Measurements from ENCODE around the gene ZBED1. TPM values are rescaled to one million over a fixed set of nuclear protein-coding genes. Genes with fewer than 3 reads are reported as not detected.
"Not testable (repeated sequence)": the region's sequence is repeated elsewhere in the genome, so short reads cannot be mapped to it uniquely, and the experiment has no call there.

The ZBED1 gene
- total RNA-seq, 2 experiments from 2014 or later = 32.2 to 32.3 TPM

DNA sequence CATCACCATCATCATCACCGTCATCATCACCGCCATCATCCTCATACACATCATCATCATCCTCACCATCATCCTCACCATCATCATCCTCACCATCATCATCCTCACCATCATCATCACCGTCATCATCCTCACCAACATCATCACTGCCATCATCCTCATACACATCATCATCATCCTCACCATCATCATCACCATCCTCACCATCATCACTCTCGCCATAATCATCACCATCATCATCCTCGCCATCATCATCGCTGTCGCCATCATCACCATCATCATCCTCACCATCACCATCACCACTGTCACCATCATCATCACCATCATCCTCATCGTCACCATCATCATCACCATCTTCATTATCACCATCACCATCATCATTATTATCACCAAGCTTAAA is 19.8 kb upstream of the ZBED1 start:
- POLR2A ChIA-PET = no interaction called here
- CTCF ChIA-PET = no interaction called here

DNA sequence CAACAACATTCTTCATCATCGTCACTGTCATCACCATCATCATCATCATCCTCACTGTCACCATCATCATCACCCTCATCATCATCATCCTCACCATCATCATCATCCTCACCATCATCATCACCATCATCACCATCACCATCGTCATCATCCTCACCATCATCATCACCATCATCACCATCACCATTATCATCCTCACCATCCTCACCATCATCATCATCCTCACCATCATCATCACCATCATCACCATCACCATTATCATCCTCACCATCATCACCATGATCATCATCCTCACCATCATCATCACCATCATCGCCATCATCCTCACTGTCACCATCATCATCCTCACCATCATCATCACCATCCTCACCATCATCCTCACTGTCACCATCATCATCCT is 18.9 kb upstream of the ZBED1 start:
- CTCF ChIA-PET, POLR2A ChIA-PET: not testable (repeated sequence)

DNA sequence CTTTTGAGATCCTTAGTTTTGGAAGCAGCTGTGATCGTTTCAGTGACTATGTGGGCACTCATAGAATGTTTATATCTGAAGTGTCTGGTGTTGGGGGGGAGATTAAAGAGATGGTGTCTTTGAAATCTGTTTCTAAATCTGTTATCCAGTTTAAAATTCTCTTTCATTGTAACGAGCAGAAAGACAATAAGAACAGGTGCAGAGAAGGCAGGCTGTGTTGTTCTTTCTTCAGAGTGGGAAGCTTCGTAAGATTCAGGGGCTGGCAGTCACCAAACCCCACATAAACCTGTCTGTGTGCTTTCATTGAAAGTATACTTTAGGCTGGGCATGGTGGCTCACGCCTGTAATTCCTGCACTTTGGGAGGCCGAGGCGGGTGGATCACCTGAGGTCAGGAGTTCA is 16.3 kb upstream of the ZBED1 start:
- ChIA-PET CTCF (no interaction called here), POLR2A (no interaction called here)

- POLR2A ChIA-PET = no interaction called here
- CTCF ChIA-PET = no interaction called here
Measured at GRCh38 chrX:2516623-2517022, 15.8 kb upstream of the ZBED1 start.

GRCh38 chrX:2514131-2514530 is 13.4 kb upstream of the ZBED1 start:
- POLR2A ChIA-PET = no interaction called here
- CTCF ChIA-PET = no interaction called here

DNA sequence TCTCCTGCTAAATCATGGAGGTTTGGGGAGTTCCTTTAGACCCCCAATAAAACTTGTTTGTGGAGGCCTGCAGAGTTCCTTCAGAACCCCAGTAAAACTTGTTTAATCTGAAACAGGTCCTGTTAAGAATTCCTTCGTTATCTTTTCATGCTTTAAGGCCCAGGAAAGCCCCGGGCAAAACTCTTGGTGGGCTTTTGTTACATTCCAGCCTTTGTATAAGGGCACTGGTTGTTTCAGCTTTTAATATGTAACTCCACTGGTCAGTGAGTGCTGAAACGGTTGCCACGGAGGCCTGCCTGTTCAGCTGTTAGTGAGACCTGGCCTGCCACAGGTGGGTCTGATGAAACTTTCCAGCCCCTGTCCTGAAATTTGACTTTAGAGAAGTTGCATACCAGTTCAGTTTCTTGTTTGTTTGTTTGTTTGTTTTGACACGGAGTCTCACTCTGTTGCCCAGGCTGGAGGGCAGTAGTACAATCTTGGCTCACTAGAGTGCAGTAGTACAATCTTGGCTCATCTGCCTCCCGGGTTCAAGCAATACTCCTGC is 12.4 kb upstream of the ZBED1 start:
- ChIA-PET POLR2A (no interaction called here), CTCF (no interaction called here)

GRCh38 chrX:2512501-2512900 is 11.7 kb upstream of the ZBED1 start:
- ChIA-PET POLR2A (no interaction called here), CTCF (no interaction called here)

DNA sequence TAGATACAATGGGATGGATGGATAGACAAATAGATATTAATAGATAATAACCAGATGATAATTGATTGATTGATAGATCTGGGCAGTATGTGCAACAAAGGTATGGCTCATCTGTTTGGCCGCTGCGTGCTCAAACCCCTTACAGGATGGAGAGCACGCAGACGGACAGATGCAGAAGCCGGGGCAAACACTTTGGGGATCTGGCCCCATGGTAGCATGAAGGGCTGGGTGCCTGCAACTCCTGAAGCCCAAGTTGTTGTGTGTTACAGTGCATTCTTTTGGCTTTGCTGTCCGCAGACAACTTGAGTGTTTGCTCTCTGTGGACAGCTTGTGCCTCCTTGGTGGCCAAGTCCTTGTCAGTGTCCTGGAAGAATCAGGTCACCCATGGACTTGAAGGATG is 10.6 kb upstream of the ZBED1 start:
- ChIA-PET POLR2A (no interaction called here), CTCF (no interaction called here)

- POLR2A ChIA-PET = no interaction called here
- CTCF ChIA-PET = no interaction called here
Measured at GRCh38 chrX:2508648-2509335, 8.0 kb upstream of the ZBED1 start.

DNA sequence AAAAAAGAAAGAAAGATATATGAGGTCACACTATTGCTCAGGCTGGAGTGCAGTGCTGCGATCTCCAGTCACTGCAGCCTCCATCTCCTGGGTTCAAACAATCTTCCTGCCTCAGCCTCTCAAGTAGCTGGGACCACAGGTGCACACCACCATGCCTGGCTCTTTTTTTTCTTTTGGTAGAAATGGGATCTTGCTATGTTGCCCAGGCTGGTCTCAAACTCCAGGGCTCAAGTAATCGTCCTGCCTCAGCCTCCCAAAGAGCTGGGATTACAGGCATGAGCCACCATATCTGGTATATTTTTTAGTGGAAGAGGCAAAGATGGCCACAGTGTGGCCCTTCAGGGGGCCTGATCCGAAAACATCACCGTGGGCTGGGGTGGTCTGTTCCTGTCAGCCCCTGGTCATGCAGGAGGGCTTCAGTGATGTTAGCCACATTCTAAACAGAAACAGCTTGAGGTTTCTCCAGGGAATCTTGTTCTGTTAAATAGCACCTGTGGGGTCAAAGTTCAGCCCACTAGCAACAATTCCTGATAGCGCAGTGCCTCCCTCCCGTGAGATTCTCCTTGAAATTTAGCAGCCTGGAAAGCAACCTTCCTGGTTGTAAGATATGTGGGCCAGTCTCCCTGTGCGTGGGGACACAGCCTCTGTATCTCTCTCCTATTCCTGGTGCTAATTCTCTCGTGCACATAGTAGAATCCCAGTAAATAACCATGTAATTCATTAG is 7.3 kb upstream of the ZBED1 start:
- POLR2A ChIA-PET = no interaction called here
- CTCF ChIA-PET = no interaction called here

DNA sequence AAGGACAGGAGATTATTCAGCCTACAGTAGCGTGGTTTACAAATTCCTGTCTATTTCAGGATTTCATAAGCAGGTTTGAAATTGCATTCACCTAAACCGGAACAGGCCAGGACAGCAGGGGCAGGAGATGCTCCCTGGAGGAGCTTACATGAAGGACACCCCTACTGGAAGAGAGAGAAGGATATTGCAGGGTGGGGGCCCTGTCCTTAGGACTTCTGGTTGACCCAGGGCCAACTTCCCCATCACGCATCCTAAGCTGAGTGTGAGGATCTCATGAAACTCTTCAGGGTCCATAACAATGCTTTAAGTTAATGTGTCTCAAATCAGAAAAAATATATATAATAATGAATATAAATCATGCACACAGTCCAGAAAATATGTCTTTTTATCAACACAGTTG is 6.4 kb upstream of the ZBED1 start:
- ChIA-PET POLR2A (no interaction called here), CTCF (no interaction called here)

DNA sequence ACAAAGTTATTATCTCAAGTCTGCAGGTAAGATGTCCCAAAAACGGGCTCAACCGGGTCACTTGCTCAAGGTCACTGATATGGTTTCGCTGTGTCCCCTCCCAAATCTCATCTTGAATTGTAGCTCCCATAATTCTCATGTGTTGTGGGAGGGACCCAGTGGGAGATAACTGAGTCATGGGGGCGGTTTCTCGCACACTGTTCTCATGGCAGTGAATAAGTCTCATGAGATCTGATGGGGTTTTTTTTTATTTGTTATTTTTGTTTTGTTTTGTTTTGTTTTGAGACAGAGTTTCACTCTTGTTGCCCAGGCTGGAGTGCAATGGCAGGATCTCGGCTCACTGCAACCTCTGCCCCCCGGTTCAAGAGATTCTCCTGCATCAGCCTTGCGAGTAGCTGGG is 4.6 kb upstream of the ZBED1 start:
- POLR2A ChIA-PET, CTCF ChIA-PET: not testable (repeated sequence)

GRCh38 chrX:2504706-2505332 is 4.0 kb upstream of the ZBED1 start:
- POLR2A ChIA-PET = no interaction called here
- CTCF ChIA-PET = no interaction called here

- ChIA-PET POLR2A (no interaction called here), CTCF (no interaction called here)
Measured at GRCh38 chrX:2503591-2504500, 3.1 kb upstream of the ZBED1 start.

DNA sequence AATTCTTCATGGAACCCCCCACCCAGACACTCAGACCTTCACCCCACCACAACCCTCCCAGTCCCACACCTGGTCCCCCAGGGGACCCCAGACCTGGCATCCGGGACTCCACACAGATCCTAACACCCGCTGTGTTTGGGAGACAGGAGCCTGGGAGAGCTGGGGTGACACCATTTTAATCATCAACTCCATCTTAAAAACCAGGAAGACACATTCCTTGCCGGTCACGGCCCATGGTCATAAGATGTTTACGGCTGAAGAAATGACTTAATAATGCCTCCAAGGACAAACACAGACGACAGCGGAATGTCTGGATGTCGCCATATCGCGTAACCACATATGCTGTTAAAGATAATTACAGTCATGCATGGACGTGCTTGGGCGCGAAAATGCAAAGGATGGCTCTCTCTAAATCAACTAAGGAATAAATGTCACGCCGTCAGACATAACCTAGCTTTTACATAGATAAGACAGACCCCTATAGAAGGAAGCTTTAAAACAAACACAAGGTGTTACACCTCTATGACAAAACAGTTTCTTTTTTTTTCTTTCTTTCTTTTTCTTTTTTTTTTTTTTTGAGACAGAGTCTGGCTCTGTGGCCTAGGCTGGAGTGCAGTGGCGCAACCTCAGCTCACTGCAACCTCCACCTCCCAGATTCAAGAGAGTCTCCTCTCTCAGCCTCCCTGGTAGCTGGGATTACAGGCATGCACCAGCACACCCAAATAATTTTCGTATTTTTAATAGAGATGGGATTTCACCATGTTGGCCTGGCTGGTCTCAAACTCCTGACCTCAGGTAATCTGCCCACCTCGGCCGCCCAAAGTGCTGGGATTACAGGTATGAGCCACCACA is 2.1 kb upstream of the ZBED1 start:
- POLR2A ChIA-PET = no interaction called here
- CTCF ChIA-PET = no interaction called here

DNA sequence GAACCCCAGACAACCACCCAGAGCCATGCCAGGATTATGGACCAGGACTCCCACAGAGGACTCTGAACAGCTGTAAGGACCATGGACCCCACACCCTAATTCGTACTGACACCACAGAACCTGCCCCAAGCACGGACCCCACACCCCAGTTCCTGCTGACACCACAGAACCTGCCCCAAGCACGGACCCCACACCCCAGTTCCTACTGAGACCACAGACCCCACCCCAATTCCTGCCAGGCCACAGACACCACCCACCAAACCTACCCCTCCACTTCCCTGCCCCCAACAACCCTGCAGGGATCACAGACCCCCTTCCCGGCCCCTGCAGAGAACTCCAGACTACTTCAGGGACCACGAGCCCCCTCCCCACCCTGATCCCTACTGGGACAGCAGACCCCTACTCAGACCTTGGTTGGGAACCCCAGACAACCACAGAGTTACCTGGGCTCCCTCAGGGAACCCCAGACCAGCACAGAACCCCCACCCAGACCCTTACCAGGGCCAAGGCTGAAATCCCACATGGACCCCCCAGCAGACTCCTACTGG is 1.4 kb upstream of the ZBED1 start:
- ChIA-PET POLR2A (no interaction called here), CTCF (no interaction called here)

- POLR2A ChIA-PET = no interaction called here
- CTCF ChIA-PET = no interaction called here
Measured at GRCh38 chrX:2501559-2502102, 855 bp upstream of the ZBED1 start.

GRCh38 chrX:2500091-2500802 is 529 bp downstream of the ZBED1 start:
- ChIA-PET CTCF (no interaction called here), POLR2A (no interaction called here)
